Retinal pigment epithelial cell (primary cell): ENCODE results near the gene RGS6.
"Not testable (repeated sequence)": the region's sequence is repeated elsewhere in the genome, so short reads cannot be mapped to it uniquely, and the experiment has no call there.

ENCODE experiments used
- DNase-seq: peaks from one replicate; pipeline ENCODE4 v3.0.0-alpha.2; 2010; ENCODE audit warnings: low read depth
- H3K4me3 ChIP-seq: 2 replicates; pipeline ENCODE4 v1.5.1; 2011; ENCODE audit warnings: mild to moderate bottlenecking, low read length, control low read depth, moderate library complexity
- CTCF ChIP-seq: conservative IDR thresholded peaks from 2 replicates; pipeline ENCODE4 v1.5.1; 2011; ENCODE audit warnings: low read depth, low read length, control low read depth, inconsistent platforms

The RGS6 gene

DNA sequence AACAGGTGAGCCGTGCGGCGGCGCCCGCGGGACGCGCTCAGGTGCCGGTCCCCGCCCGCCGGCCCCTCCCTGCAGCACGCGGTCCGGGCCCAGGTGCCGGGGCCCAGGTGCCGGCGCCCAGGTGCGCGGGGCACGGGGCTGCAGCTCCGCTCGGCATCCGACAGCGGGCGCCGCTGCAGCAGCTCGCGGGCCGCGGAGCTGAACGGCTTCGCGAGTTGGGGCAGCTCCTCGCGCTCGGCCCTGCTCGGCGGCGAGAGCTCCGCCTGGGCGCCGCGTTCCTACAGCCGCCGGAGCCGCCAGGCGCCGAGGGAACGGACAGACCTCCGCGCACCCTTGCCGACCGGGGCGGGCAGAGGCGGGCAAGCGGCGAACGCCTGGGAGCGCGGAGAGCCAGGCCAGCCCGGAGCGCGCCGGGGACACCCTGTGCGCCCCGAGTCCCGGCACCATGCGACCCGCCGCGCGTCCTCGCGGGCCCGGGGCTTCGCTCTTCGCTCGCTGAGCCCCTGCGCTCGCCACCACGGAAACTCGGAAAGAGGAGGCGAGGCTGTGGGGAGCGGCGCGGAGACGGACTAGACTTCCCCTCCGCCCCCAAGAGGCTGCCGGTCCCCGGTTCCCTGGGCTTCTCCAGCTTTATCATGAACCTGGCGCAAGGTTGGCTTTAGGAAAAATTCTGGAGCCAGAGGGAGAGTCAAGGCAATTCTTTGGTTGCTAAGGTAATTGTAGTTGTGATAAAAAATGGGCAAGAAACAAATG, at the start of gene RGS6:
TSS of gene RGS6 (plus strand) at position 201 of the 753 bp plus-strand sequence.
- H3K4me3 ChIP-seq: peak within 1 kb of the TSS; percentile 10

DNA sequence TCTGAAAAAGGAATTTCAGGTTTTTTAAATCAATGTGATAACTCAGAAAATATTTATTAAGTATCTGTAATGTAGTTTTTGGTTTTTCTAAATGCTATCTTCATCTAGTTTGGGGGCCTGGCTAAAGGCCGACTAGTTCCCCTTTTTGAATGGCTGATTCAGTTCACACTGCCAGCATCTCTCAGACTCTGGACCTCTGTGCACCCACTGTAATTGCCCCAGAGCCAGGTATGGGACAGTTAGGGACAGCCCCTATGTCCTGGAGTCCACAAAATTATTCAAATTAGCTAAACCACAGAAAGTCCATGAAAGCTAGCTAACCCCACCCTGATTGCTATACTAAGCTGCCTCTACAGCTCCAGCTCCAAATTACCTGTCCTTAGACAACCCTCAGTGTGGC, 49.1 kb upstream of the RGS6 start:
- no peak for DNase-seq
- H3K4me3 ChIP-seq: no peak overlapping the region
- TF ChIP-seq CTCF: no peak

More for the DNA sequence above, at the start of gene RGS6:
- peak; percentile 7 for DNase-seq
- peak; percentile 23 for TF ChIP-seq CTCF

- H3K4me3 ChIP-seq: no peak overlapping the region
- no peak for DNase-seq
- no peak for TF ChIP-seq CTCF
Measured at GRCh38 chr14:71885301-71885700, 46.9 kb upstream of the RGS6 start.

DNA sequence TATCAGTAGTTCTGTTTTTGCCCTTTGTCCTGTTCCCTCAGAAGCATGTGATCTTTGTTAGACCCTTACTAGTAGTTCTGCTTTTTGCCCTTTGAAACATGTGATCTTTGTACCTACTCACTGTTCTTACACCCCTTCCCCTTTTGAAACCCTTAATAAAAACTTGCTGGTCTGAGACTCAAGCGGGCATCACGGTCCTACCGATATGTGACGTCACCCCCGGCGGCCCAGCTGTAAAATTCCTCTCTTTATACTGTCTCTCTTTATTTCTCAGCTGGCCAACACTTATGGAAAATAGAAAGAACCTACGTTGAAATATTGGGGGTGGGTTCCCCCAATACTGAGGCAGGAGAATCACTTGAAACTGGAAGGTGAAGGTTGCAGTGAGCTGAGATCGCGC, 44.4 kb upstream of the RGS6 start:
- DNase-seq, H3K4me3 ChIP-seq: not testable (repeated sequence)

DNA sequence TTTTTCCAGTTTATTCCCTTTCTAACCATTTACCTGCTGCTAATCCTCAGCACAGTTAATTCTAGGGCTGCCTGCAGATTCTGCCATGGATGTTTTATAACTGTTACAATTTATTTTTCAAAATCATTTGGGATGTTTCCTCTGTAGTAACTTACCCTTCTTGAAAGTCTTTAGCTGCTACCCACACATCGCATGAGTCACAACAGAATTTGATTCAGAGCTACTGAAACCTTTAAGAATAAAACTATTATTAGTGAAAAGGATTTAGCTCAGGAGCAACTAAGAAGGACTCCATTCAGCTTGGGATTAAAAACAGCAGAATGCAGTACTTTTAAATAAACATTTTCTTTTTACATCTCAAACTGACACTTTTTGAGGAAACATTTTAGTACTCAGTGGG, 41.7 kb upstream of the RGS6 start:
- no peak for TF ChIP-seq CTCF
- peak; percentile 5 for DNase-seq
- H3K4me3 ChIP-seq: no peak overlapping the region

GRCh38 chr14:71891185-71891584, 41.0 kb upstream of the RGS6 start:
- no peak for DNase-seq
- H3K4me3 ChIP-seq: no peak overlapping the region
- TF ChIP-seq CTCF: no peak

DNA sequence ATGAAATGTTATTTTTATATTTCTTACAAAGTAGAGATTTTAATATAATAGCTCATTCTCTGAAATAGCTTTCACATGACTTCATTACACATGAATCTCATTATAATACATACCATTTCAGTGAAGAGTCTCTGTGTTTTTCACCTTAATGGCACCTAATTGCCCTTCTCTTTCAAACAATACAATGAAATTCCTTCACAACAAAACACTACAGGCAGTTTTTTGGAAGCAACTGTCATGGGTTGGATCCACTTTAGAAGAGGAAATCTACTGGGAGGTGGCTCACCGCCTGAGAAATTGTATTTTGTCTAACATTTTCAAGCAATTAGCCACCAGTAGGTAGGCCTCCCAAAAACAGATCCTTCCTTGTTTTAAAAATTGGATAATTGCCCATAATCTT, 40.3 kb upstream of the RGS6 start:
- H3K4me3 ChIP-seq: no peak overlapping the region
- no peak for DNase-seq
- TF ChIP-seq CTCF: no peak
